Left cardiac atrium (tissue), 4 donors: Measurements from ENCODE around the gene SDK1. TPM values are rescaled to one million over a fixed set of nuclear protein-coding genes. Genes with fewer than 3 reads are reported as not detected.
"Not testable (repeated sequence)": the region's sequence is repeated elsewhere in the genome, so short reads cannot be mapped to it uniquely, and the experiment has no call there.

ENCODE experiments used
- ATAC-seq, 2 donors: fragments of 200-7000 bp; cut with Tn5 transposase; one replicate each; pipeline ENCODE4 v1.9.1; 2020; ENCODE audit warnings: mild to moderate bottlenecking in 2 of 2, moderate library complexity in 2 of 2
- DNase-seq: peaks from one replicate; pipeline ENCODE4 v3.0.0-alpha.2; 2020
- intact Hi-C, 2 donors: fragments of 100-400 bp; cut with DNase I; formaldehyde crosslinking; loops; one replicate each; pipeline versions ENCODE4 v1.14.1 to v1.15.1; 2022 to 2023
- total RNA-seq, 2 donors: library from RNA; stranded (reverse); fragmentation: NEBNext Ultra II Directional; extraction: Animal tissue kit (Norgen Biotek cat#: 25700); gene quantifications; one replicate each; pipeline ENCODE4 v1.2.1, GENCODE V29; 2021
- donor health status: DM: no; HTN: yes; CAD: no.
- donor health status: DM: no; HTN: yes; CAD: no; lungs with severe emphysema.
- donor health status: DM: yes; HTN: yes; CAD: no.
- donor health status: Dilated cardiomyopathy.

The SDK1 gene
- total RNA-seq, 2 donors from 2014 or later, result 2.0 to 2.8 TPM

DNA sequence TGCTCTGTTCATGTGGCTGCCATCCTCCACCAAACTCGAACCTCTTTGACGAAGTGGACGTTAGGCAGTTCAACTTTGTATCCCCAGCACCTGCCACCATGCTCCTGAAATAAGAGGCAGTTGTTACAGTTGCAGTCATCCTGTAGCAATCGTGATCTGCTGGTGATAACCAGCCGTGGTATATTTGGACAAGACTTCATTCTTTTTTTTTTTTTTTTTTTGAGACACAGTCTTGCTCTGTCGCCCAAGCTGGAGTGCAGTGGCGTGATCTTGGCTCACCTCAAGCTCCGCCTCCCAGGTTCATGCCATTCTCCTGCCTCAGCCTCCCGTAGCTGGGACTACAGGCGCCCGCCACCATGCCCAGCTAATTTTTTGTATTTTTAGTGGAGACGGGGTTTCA lies 640.7 kb downstream of the SDK1 start:
- ATAC-seq, intact Hi-C loops, DNase-seq: not testable (repeated sequence)

- DNase-seq (no peak), ATAC-seq (no peak)
- intact Hi-C loops, result no loop called here
Measured at GRCh38 chr7:3942276-3942675, 641.2 kb downstream of the SDK1 start.

GRCh38 chr7:3942816-3943745 lies 642.0 kb downstream of the SDK1 start:
- intact Hi-C loops, result no loop called here
- DNase-seq, result no peak
- no peak for ATAC-seq

DNA sequence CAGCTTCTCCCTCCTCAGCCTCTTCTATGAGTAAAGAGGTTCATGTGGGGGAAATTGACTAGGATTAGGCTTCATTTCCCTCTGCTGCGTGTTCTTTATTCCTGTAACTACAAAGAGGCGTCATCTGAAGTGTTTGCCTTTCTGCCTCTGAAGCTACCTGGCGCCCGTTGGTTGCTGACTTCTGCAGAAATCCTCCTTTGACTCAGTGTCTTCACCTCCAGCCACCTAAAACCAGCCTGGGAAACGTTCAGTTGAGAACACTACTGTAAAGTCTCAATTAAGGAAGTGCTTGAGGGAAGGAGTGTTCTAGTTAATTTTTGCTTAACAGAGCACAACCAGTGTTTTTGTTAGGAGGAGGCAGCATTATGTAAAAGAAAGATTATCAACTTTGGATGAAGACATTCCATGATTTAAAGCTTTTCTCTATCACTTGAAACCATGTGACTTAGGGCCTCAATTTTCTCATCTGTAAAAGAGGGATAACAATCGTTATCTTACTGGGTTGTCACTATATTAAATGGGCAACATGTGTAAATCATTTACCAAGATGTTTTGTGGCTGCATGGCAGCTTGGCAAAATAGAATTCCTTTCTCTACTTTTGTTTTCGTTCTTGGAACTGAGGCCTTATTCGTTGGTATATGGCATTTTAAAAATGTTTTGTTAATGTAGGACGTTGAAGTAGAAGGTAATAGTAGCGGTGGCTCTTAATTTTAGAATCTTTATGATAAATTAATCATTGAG lies 642.9 kb downstream of the SDK1 start:
- intact Hi-C loops, result no loop called here
- ATAC-seq (no peak), DNase-seq (no peak)

GRCh38 chr7:3949242-3949640 lies 648.2 kb downstream of the SDK1 start:
- intact Hi-C loops, result no loop called here
- DNase-seq, result no peak
- no peak for ATAC-seq

- no peak for DNase-seq
- no peak for ATAC-seq
- intact Hi-C loops, result no loop called here
Measured at GRCh38 chr7:3950249-3950648, 649.2 kb downstream of the SDK1 start.

- no peak for ATAC-seq
- DNase-seq, result no peak
- intact Hi-C loops, result no loop called here
Measured at GRCh38 chr7:3951316-3952055, 650.4 kb downstream of the SDK1 start.

DNA sequence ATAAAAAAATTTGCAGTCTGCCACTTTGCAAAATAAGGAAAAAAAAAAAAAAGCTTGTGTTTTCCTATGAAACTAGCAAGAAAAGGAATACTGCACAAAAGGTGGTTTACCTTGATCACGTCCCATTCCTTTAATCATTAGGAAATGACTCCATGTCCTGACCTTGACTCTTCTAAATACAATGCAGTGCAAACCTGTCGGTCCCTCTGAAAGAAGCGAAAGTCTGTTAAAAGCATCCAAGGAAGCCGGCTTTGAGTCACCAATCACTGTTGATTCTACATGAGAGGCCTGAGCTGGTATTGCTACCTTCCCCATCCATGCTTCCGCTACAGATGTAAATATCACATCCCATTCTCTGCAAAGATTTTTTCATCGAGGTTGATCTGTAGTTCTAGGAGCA lies 652.1 kb downstream of the SDK1 start:
- DNase-seq (no peak), ATAC-seq (no peak)
- intact Hi-C loops, result no loop called here

DNA sequence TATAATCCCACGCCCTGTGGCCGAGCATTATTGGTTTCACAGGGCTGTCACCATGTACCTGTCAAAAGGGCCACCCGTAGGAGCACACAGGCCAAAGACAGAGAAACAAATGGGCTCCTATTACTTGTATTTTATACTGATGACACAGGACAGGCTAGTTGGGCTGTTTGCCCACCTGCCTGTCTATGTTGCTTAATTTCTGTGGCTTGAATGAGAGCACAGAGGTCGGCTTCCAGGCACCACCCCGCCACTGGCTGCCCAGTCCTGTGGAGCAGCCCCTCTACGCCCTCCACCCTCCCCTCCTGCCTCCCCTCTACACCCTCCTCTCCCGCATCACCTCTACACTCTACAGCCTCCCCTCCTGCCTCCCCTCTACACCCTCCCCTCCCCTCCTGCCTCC lies 652.9 kb downstream of the SDK1 start:
- intact Hi-C loops, result no loop called here
- DNase-seq (no peak), ATAC-seq (no peak)

GRCh38 chr7:3955026-3955425 lies 654.0 kb downstream of the SDK1 start:
- intact Hi-C loops, result no loop called here
- ATAC-seq (no peak), DNase-seq (no peak)

DNA sequence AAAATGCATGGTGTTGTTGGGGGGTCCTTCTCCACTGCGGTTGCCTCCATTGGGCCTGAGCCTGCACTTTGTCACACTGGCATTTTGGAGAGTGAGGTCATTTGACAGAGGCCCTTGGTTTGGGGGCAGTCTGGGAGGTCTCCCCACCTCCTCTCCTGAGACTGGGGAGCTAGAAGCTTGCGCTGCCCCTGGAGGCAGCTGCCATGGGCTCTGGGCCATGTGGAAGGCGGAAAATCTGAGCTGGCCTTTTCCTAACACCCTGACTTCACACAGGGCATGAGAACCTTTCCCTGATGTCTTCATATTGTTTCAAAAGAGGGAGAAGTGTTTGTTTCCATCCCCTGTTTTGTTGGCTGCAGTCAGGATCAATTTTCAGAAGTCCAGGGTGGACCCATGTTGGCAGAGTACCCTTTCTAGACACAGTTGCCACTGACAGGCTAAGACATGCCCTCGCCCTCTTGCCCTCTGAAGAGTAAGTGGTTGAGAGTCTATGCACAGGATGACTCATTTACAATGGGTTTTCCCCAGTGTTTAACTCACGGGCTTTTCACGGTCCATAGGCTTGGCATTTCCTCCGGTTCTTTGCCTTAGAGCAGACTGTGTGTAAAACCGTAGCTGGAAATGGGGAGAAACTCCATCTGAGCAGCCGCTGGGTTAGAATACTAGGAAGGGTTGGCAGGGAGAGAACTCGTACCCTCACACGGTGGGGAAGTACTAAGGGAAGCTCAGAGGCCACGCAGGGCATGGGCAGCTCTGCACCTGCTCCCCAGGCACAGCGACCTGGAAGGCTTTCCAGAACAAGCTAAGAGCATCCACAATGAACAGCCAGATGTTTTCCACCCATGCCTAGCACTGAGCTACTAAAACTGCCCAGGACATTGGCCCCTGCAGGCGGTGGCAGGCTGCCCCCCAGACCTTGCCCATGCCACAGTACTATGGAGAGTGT lies 655.0 kb downstream of the SDK1 start:
- ATAC-seq (no peak), DNase-seq (no peak)
- intact Hi-C loops, result no loop called here

DNA sequence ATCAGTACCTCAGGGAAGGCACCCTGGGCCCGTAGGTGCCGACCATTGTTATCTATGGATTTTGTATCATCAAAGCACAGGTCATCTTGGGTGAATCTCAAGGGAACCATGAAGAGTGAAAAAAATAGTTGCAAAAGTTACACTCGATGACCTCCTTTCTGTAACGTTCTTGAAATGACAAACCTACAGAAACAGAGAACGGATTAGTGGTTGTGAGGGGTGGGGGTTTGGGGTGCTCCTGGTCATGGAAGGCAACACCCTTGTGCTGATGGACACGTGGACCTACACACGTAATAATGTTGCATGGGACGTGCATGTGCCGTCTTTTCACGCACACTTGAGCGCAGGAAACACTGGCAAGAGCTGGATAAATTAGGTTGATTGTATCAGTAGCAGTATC lies 655.9 kb downstream of the SDK1 start:
- intact Hi-C loops, result no loop called here
- no peak for ATAC-seq
- DNase-seq, result no peak

- DNase-seq (no peak), ATAC-seq (no peak)
- intact Hi-C loops, result no loop called here
Measured at GRCh38 chr7:3957472-3958108, 656.5 kb downstream of the SDK1 start.

DNA sequence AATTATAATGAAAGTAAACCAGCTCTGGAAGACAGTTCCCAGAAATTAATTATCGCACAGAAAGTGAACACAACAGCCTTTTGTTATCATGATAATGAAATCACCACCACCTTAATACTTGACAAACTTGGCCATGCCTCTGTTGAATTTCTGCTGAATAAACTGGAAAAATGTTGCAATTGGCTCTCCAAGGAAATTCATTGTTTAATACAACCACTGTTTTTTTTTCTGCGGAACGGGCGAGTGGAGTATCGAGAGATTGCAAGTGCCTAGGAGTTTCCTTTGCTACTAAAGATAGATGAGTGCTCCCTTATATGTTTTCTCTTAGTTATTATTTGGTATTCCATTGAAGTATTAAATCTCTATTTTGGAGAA lies 657.0 kb downstream of the SDK1 start:
- no peak for ATAC-seq
- DNase-seq, result no peak
- intact Hi-C loops, result no loop called here

- ATAC-seq (no peak), DNase-seq (no peak)
- intact Hi-C loops, result no loop called here
Measured at GRCh38 chr7:3959364-3959763, 658.3 kb downstream of the SDK1 start.

GRCh38 chr7:3960050-3960763 lies 659.2 kb downstream of the SDK1 start:
- no peak for DNase-seq
- intact Hi-C loops, result no loop called here
- no peak for ATAC-seq

DNA sequence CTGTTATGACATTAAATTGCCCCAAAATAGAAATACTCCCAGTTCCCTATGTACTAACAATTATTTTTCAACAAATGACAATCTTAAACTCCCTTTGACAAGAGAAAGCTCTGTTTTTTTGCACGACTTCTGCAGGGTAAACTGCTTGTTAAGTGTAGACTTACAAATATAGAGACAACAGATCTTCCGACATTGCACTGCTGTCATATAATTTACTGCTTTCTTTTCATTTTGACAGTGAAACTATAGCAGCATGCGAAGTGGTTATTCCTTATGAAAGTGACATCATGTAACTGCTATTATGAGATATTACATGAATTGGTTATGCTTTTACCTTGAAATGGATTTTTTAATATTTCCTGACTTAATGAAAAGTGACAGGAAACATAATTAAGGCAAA lies 659.9 kb downstream of the SDK1 start:
- ATAC-seq (no peak), DNase-seq (no peak)
- intact Hi-C loops, result no loop called here
